ENCODE measurements around the gene PLCH1.
"Not testable (repeated sequence)": the region's sequence is repeated elsewhere in the genome, so short reads cannot be mapped to it uniquely, and the experiment has no call there.

PLCH1 gene

DNA sequence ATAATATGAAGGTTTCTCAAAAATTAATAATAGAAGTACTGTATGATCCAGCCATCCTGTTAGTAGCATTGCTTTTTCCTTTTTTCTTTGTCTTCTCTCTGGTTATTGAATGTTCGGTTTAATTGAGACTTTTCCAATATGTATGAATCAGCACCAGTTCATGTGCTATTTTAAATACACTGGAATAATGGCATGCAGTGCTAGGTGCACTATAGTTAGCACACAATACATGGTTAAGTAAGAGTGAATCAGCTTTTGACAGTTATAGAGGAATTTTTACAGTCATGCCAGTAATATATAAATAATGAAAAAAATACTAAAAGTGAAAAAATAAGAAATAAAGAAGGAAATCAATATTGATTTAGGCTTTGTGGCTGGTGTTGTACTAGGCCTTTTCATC is 337.5 kb downstream of the PLCH1 start:
- no peak for DNase-seq

DNA sequence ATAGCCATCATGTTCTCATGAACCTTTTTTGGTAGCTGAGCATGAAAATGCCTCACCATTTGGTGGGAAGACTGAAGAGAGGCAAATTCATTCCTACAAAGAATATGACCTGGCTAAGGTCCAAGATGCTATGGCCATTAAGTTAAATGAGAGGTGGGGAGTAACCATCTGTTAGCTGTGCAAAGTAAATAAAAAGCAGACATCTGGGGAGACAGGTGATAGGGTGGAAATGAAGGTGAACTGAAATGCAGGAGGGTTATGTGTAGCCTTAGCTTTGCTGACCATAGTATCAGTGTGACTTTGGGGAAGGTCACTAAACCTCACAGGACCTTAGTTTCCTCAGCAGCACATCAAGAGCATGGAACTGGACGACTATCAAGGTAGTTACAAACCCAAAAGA is 340.4 kb downstream of the PLCH1 start:
- no peak for DNase-seq

DNA sequence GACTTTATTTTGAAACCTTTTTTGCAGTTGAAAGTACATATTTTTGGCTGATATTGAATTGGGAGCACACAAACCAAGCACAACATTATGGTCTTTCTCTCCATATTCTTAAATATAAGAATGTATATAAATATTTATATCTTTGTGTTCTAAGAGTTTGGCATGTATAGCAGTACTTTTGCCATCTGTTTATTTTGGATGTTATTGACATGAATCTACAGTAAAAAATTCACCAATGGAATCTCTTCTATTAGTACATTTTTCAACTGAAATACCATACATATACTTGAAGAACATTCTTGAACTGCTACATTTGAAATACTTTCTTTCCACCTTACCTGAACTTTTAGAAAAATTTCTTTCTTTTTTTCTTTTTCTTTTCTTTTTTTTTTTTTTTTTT is 342.2 kb downstream of the PLCH1 start:
- DNase-seq = no peak

DNA sequence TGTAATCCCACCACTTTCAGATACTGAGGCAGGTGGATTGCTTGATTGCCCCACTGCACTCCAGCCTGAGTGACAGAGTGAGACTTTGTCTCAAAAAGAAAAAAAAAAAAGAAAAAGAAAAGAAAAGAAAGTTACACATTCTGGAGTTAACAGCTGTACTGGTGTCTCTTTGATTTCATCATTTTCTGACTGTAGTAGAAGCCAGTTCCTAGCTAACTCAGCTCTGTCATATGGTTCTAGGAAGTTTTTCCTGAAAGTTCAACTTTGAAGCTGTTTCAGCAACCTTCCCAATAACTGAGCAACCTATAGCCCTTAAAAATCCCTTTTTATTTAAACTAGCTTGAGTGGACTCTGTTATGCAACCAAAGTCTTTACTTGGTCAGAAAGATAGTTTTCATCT is 346.8 kb downstream of the PLCH1 start:
- no peak for DNase-seq

DNA sequence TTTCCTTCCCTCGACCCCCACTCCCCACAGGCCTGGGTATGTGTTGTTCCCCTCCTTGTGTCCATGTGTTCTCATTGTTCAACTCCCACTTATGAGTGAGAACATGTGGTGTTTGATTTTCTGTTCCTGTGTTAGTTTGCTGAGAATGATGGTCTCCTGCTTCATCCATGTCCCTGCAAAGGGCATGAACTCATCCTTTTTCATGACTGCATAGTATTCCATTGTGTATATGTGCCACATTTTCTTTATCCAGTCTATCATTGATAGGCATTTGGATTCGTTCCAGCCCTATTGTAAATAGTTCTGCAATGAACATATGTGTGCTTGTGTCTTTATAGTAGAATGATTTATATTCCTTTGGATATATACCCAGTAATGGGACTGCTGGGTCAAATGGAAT is 350.0 kb downstream of the PLCH1 start:
- not testable (repeated sequence) for DNase-seq

DNA sequence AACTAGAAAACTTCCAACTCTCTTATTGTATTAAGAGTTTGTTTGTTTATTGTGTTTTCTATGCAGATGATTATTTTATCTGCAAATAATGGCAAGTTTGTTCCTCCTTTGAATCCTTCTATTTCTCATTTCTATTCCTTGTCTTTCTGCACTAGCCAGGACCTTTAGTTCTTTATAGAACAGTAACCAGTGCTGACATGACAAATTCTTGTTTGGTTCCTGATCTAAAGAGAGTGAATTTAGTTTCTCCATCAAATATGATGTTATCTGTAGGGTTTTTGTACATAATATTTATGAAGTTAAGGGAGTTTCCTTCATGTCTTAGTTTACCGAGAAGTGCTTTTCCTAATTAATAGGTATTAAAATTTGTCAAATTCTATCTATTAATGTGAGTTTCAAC is 350.6 kb downstream of the PLCH1 start:
- DNase-seq = no peak

DNA sequence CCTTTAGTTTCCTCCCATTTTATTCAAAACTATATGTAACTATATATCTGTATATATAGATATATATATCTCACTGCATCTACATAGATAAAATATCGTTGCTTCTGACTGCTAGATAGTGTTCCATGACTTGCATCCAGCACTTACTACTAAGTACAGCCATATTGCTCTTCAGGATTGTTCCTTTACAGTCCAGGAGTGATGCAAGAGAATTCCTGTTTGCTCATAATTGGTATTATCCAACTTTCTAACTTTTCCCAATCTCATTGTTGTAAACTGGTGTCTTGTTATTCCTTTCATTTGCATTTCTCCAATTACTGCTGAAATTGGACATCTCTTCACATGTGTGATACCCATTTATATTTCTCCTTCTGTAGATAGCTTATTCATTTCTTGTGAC is 351.6 kb downstream of the PLCH1 start:
- no peak for DNase-seq

GRCh38 chr3:155392138-155392537 is 352.7 kb downstream of the PLCH1 start:
- DNase-seq = no peak

- DNase-seq = peak; percentile 57
These were observed 353.3 kb downstream of the PLCH1 start for GRCh38 chr3:155391551-155391958.

- no peak for DNase-seq
These were observed 353.8 kb downstream of the PLCH1 start for GRCh38 chr3:155391104-155391503.

DNA sequence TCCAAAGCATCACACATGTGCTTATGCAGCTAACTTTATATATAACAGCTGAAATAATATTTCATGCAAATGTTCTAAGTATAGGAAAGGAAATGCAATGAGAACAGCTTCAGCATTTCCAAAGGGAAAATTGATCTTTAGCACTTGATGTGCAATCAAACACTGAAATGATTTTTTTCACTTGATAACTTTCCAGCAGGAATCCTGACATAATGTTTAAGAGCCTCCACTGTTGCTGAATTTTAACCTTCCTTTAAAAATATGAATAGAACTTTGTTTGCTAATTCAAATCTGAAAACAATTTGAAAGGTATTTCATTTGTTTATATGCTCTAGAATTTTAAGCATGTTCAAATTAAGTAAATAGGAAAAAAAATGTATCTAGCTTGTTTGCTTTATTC is 354.5 kb downstream of the PLCH1 start:
- no peak for DNase-seq

GRCh38 chr3:155388417-155388816 is 356.5 kb downstream of the PLCH1 start:
- DNase-seq = no peak

DNA sequence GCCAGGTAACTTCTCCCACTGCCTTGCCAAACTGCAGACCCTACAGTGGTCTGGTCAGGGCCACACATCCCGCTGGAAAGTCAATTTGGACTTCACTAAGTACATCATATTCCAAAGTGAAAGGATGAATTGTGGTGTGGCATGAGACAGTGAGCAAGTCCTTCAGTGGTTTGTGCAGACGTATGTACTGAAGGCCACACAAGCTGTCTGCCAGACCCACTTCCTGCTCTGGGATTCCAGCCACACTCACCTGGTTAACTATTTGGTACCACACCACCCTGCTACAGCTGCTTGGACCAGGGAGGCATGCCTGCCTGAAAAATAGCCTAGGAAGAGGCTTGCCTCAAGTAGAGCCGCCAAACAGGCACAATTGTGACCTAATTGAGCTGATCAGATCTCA is 357.3 kb downstream of the PLCH1 start:
- no peak for DNase-seq

GRCh38 chr3:155386919-155387318 is 358.0 kb downstream of the PLCH1 start:
- no peak for DNase-seq

DNA sequence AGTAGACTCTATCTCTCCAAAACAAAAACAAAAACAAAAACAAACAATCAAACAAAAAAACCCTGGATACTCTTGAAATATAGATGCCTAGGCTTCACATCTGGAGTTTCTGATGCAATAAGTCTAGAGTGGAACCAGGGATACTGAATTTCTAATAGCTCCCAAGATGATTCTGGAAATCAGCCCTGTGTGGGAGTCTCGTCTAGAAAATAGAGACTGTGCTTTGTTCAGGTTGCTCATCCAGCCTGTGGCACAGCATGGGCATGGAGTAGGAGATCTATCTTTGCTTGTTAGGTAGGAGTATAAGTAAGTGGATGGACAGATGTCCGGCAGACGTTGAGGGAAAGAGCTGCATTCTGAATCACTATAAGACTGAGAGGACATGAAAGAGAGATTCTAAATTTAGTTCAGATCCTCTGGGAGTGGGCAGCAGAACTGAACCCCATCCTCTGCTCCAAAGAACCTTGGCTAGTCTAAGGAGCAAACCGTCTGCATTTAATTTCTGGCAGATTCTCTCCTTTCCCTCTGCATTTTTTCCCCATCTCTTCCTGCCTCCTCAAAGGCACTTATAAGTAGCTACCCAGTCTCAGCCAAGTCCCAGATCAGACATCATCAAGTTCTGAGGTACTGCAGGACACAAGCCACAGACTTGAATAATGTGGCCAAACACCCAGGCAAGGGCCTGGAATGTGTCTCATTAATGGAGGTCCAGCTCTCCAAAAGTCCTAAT is 358.8 kb downstream of the PLCH1 start:
- no peak for DNase-seq

- DNase-seq = no peak
These were observed 362.4 kb downstream of the PLCH1 start for GRCh38 chr3:155382396-155383042.

- no peak for DNase-seq
These were observed 367.0 kb downstream of the PLCH1 start for GRCh38 chr3:155377847-155378246.

DNA sequence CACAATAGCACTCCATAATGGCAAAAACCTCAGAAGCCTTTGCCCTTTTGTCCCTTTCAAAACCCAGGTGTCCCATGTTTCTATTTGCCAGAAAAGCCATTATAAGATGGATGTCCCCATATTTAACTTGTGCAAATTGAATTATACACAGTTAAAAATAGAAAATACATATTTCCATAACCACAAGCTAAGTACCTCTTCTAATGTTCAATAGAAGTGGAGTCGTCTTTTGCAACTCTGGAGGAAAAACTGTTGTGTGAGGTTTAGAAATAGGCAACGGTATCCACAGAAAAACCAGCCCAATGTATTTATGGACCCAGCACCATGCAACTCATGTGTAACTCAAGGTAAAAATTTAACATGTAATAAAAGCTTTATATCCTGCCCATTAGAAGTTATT is 367.8 kb downstream of the PLCH1 start:
- no peak for DNase-seq

GRCh38 chr3:155372281-155372680 is 372.6 kb downstream of the PLCH1 start:
- DNase-seq = no peak

GRCh38 chr3:155370764-155371503 is 373.9 kb downstream of the PLCH1 start:
- no peak for DNase-seq

DNA sequence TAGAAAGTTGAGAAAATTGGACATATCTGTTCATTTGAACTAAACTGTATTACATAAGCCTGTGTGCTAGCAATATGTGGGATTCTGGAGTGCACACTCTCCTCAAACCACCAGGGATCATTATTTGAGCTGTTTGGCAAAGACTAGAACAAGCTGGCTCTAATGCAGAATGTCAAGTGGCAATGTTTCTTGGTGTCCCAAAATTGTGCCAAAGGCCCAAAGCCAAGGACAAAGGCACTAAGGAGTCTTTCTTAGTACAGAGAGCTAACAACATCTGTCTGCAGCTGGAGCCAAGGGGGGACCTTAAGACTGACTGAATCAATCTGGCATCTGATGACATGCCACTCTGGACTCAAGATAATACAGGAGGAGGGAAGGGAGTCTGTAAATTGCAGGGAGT is 374.7 kb downstream of the PLCH1 start:
- DNase-seq = no peak

DNA sequence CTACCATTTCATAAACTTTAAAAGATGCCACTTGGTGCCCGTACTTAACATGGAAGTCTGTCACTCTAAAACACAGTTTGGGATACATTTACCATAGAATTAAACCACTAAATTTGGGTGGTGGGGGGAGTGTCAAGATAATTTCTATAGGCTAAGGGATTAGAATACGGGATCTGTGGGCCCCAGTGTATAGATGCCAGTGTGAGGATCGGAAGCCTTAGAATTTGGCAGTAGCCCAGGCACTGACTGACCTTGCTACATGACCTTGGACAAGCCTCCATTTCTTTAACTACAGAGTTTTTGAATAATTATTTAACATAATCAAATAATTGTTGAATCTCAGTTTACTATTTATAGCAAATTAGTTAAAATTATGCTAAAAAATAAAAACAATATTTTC is 375.1 kb downstream of the PLCH1 start:
- DNase-seq = no peak

GRCh38 chr3:155369244-155369643 is 375.6 kb downstream of the PLCH1 start:
- no peak for DNase-seq

GRCh38 chr3:155368786-155369185 is 376.1 kb downstream of the PLCH1 start:
- no peak for DNase-seq

All from right forelimb (tissue), 1 donor.